NCI-H524 treated with DMSO at 0.1 percent for 48 hours (cell line): ENCODE results near the gene MARVELD1.

ENCODE experiments used
- DNase-seq: peaks from one replicate; lab custom pipeline; 2025; lab: John Stamatoyannopoulos, UW

Gene MARVELD1

DNA sequence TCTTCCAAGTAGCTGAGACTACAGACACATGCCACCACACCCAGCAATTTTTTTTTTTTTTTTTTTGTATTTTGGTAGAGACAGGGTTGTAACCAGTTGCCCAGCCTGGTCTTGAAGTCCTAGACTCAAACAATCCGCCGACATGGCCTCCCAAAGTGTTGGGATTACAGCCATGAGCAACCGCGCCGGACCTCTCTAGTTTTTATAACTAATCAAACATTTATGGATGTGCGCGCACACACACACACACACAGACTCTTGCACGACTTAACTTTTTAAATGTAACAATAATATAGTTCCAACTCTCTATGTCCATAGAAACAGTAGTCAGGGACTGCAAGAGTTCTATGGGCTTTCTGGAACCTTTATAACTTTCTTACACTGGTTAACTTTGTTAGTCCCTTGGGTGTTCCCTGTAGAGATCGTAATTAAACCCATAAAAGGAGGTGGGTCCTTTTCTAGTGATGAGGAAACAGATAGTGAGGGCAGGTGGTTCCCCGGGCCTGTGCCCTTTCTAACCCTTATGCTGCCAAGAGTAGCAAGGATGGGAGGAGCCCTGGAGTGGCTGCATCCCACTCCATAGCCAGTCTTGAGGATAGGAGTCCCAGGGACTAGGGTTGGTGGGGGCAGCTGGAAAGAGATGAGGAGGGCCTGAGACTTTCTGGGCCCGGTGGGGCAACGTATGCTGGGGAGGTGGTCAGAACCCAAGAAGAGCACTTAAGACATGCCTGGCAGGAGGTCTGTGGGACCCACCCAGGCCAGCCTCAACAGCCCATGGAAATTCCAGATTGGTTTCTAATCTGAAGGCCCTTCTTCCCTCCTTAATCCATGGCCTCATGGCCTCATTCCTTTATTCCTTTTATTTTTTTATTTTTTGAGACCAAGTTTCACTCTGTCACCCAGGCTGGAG, 8.6 kb downstream of the MARVELD1 start:
- DNase-seq = no peak

- no peak for DNase-seq
These were observed 9.5 kb downstream of the MARVELD1 start for GRCh38 chr10:97723001-97723400.

GRCh38 chr10:97724341-97724941, 10.9 kb downstream of the MARVELD1 start:
- no peak for DNase-seq

- no peak for DNase-seq
These were observed 13.2 kb downstream of the MARVELD1 start for GRCh38 chr10:97726636-97727178.

- no peak for DNase-seq
These were observed 15.5 kb downstream of the MARVELD1 start for GRCh38 chr10:97729014-97729413.

DNA sequence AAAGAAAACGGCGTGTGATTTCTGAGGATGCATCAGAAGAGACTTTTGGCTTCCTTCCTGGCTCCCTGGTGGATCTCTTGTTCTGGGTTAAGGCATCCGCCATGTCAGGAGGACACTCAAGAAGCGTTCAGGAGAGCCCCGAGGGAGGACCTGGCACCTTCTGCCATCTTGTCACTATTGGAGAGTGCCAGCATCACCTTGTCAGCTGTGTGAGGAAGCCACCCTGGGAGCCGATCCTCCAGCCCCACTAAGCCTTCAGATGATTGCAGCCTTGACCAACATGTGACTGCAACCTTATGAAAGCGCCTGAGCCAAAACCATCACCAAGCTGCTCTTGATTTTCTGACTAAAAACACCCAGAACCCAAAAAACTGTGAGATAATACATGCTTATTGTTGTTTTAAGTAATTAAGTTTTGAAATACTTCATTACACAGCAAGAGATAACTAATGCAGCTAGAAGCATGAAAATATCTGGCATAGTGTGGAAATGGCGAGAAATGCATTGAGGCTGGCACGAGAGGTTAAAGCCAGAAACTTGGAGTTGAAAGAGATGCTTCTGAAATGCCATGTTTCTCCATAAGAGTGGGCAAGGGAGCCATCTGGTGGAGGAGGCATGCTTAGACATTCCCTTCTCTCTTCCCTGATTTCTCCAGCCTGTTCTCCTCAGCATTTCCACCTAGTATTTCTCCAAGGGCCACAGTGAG, 18.0 kb downstream of the MARVELD1 start:
- DNase-seq = no peak

GRCh38 chr10:97732052-97732359, 18.5 kb downstream of the MARVELD1 start:
- no peak for DNase-seq

- no peak for DNase-seq
These were observed 19.7 kb downstream of the MARVELD1 start for GRCh38 chr10:97733256-97733655.

DNA sequence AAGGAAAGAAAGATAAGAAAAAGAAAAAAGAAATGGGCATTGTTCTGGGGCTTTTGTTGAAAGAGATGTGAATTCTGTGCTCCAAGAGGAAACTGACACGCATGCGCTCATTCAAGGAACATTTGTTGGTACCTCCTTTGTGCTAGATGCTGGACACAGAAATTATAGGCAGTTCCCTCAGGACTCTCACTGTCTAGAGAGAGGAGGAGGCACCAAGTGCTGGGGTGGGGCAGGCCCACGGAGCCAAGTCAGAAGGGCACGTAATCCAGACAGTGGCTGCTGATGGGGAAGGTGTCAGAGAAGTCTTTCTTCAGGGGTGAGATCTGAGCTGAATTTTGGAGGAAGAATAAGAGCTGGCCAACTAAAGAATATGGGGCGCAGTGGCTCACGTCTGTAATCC, 20.5 kb downstream of the MARVELD1 start:
- DNase-seq = no peak

GRCh38 chr10:97736403-97736901, 22.9 kb downstream of the MARVELD1 start:
- no peak for DNase-seq

GRCh38 chr10:97736902-97737769, 23.6 kb downstream of the MARVELD1 start, which contains the start of gene ZFYVE27:
Gene ZFYVE27, plus strand, starts transcription at chr10:97737128. Its CDS starts 1,350 bp downstream, at chr10:97738478.
- peak; percentile 7 for DNase-seq

DNA sequence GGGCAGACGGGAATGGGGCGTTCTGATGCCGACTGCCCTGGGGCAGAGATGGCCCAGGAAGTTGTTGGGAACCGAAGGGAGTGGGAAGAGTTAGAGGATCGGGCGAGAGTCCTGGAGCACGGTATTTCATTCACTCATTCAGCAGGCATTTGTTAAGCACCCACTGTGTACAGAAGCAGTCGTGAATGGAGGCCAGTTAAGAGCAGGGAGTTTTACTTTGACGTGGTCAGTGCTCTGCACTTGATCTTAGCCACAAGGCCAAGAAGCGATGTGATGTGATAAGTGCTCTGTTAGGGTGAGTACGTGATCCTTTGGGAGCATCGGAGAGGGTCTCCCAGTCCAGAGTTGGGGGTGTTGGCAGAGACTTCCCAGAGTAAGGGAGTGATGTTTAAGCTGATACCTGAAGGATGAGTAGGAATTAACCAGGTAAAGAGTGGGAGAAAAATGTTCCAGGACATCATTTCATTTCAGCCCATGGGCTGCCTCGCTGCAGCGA, 24.3 kb downstream of the MARVELD1 start:
- no peak for DNase-seq

GRCh38 chr10:97738616-97739015, 25.1 kb downstream of the MARVELD1 start:
- no peak for DNase-seq

GRCh38 chr10:97740613-97741012, 27.1 kb downstream of the MARVELD1 start:
- no peak for DNase-seq

GRCh38 chr10:97743169-97743943, 29.8 kb downstream of the MARVELD1 start:
- no peak for DNase-seq

DNA sequence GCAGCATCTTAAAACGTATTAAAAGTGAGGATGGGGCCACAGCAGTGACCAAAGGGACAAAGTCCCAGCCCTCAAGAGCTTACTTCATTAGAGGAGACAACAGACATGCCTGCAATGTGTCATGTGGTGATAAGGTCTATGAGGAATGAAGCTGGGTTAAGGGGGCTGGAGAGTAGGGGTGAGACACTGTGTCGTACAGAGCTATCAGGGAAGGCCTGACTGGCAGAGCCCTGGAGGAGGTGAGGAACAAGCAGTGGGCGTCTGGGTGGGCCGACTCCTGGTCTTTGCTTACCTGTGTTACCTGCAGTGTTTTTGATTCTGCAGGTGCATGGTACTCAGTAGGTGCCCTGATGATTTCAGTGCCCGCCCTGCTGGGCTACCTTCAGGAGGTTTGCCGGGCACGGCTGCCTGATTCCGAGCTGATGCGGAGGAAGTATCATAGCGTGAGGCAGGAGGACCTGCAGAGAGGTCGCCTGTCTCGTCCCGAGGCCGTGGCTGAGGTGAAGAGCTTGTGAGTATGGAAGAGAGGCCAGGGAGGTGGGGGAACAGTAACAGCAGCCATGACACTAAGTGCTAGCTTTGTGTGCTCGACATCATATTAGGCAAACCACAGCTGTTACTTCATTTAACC, 31.0 kb downstream of the MARVELD1 start:
- DNase-seq = no peak

DNA sequence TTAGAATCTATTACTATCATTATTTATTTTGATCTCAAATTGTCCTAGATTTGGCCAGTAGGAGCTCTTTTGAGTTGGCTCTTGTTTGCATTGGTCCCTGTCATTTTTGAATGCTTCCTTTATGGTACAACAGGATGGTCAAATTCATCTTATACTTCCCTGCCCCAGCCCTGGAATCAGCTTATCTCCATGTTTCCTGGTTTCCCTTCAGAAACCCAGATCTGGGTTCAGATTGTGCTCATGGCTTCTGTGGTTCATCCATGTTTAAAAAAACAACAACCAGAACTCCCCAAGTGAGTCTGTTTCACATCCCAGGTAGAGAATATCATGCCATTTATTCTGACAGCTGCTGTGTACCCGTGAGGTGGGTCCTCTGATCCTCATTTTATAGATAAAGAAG, 34.0 kb downstream of the MARVELD1 start:
- DNase-seq = no peak

DNA sequence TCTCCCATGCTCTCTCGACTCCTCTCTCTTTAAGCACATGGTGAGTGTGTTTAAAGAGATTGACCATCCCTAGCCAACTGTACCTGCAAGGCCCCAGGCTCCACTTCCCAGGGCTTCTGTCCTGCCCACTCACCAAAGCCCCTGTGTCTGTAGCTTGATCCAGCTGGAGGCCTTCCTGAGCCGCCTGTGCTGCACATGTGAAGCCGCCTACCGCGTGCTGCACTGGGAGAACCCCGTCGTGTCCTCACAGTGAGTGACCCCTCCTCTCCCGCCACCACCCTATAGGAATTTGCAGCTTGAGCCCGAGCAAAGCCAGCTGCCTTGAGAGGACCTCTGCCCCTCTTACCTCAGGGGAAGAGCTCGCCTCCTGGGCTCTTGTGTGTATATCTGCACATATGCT, 34.6 kb downstream of the MARVELD1 start:
- DNase-seq = no peak

GRCh38 chr10:97752956-97753355, 39.4 kb downstream of the MARVELD1 start:
- DNase-seq = no peak

DNA sequence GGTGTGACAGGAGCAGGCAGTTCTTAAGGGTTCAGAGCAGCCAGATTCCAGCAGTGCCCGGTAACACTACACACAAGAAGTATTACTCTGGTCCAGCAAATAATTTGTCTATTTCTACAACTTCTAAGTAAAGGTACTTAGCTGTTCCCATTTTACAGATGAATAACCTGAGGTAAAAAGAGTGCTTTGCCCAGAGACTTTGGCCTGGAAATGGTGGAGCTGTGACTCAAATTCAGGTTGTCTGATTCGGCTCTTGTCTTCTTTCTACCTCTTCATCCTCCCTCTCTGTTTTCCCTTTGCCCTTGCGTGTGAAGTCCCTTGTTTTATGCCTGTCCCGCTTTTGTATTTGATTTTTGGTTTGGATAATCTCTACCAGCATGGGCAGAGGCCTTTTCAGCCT, 41.2 kb downstream of the MARVELD1 start:
- no peak for DNase-seq
